Sigmoid colon (tissue), 7 donors: Measurements from ENCODE around the gene ARL8A. TPM values are rescaled to one million over a fixed set of nuclear protein-coding genes. Genes with fewer than 3 reads are reported as not detected.

ENCODE experiments used
- DNase-seq: peaks from one replicate; pipeline ENCODE4 v3.0.0-alpha.2; 2019
- H3K27ac ChIP-seq, 4 donors: fragments of 200-600 bp; sonication (generic); one replicate each; pipeline ENCODE4 v1.5.1; 2016 to 2019; ENCODE audit warnings: mild to moderate bottlenecking in 1 of 4
- H3K27me3 ChIP-seq, 3 donors: fragments of 200-600 bp; sonication (generic); one replicate each; pipeline ENCODE4 v1.5.1; 2019; ENCODE audit warnings: mild to moderate bottlenecking in 1 of 3
- H3K36me3 ChIP-seq, 4 donors: fragments of 200-600 bp; sonication (generic); one replicate each; pipeline ENCODE4 v1.5.1; 2016 to 2019
- H3K4me1 ChIP-seq, 4 donors: fragments of 200-600 bp; sonication (generic); one replicate each; pipeline ENCODE4 v1.5.1; 2017 to 2019
- H3K4me3 ChIP-seq, 4 donors: fragments of 200-600 bp; sonication (generic); one replicate each; pipeline ENCODE4 v1.5.1; 2017 to 2019; ENCODE audit warnings: mild to moderate bottlenecking in 2 of 4, moderate library complexity in 1 of 4
- H3K9me3 ChIP-seq, 4 donors: fragments of 200-600 bp in 3 of 4; sonication (generic) in 3 of 4; one replicate each; pipeline versions ENCODE4 v1.5.1 to v1.6.1; 2013 to 2019
- EP300 ChIP-seq, 4 donors: sonication (generic); formaldehyde crosslinking; IDR thresholded peaks; one replicate each; pipeline ENCODE4 v1.6.1; 2017; ENCODE audit warnings: antibody characterized with exemption in 4 of 4
- POLR2A ChIP-seq, 2 donors: fragments of 450-650 bp; IDR thresholded peaks; one replicate each; pipeline ENCODE4 v1.6.1; 2016; ENCODE audit warnings: antibody characterized with exemption in 2 of 2, mild to moderate bottlenecking in 2 of 2, moderate library complexity in 2 of 2
- POLR2AphosphoS5 ChIP-seq, 4 donors: sonication (generic); formaldehyde crosslinking; IDR thresholded peaks; one replicate each; pipeline ENCODE4 v1.6.1; 2017; ENCODE audit warnings: antibody characterized with exemption in 4 of 4
- WGBS, 2 donors: extraction: QIAGEN DNeasy Blood & Tissue Kit; methylation state at CpG; one replicate each; pipeline ENCODE4 v1.1.7; 2013; 5-methylcytosine and 5-hydroxymethylcytosine counted together
- intact Hi-C: fragments of 100-400 bp; cut with DNase I; formaldehyde crosslinking; loops from one replicate; pipeline ENCODE4 v1.15.1; 2023
- polyA plus RNA-seq, 3 donors: library from polyadenylated mRNA; stranded (reverse); fragments of 200-250 nt; gene quantifications; one replicate each; pipeline ENCODE4 v1.2.3, GENCODE V29; 2013
- total RNA-seq, 4 donors: library from RNA; depleted of rRNA; stranded (reverse); fragments of >200 nt; gene quantifications; one replicate each; pipeline ENCODE4 v1.1.0, GENCODE V29; 2016
- TF ChIP-seq, protein P1 (sequence below), 4 experiments: fragments of 450-650 bp in 3 of 4; fragments of 200-600 bp in 1 of 4; IDR thresholded peaks; one replicate each; pipeline ENCODE4 v1.5.1; 2016 to 2019; ENCODE audit warnings: antibody characterized with exemption in 4 of 4, mild to moderate bottlenecking in 3 of 4, moderate library complexity in 2 of 4
- donor health status: healthy with polysubstance abuse.
- donor health status: Bipolar disorder and iron deficiency.
- donor health status: healthy.

ARL8A gene
- total and polyA plus RNA-seq, 7 donors, result 13.8 to 29.0 (median 22.4) TPM

DNA sequence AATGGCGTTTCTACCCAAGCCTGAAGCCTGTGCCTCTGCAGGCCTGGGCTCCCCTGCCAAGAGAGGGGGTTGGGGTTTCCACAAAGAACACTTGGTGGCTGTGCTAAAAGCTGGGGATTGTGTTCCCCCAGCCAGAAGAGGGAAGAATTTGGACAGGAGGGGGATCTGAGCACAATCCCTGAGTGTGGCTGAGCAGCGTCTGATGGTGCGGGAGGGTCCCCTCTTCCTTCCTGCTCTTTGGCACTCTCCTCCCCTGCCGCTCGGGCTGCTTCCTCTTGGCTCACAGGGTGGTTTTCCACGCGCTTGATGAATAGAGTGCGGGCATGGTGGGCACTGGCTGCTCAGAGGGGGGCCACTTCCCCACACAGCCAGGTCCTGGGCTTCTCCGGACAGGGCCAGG is 18.1 kb downstream of the ARL8A start:
- intact Hi-C loops, result no loop called here
- Histone ChIP-seq H3K9me3 (no peaks in the 10 kb centered on the region), H3K4me1 (peaks cover 0 to 14% (median 6%) of the 10 kb centered on the region in 4 donors), H3K27ac (peak overlapping the region in 1 of 4 donors; percentile 12), H3K4me3 (no peak overlapping the region), H3K36me3 (no peaks in the 10 kb centered on the region), H3K27me3 (no peaks in the 10 kb centered on the region)
- 43 to 67% methylated on average over 9 of the region's 9 CpGs for WGBS, 2 donors
- no peak for DNase-seq
- no peak for TF ChIP-seq POLR2AphosphoS5 (IDR thresholded peaks at IDR 0.05)
- TF ChIP-seq POLR2A (IDR thresholded peaks at IDR 0.05), result no peak
- TF ChIP-seq EP300 (IDR thresholded peaks at IDR 0.05), result no peak
- TF ChIP-seq, protein P1, sequence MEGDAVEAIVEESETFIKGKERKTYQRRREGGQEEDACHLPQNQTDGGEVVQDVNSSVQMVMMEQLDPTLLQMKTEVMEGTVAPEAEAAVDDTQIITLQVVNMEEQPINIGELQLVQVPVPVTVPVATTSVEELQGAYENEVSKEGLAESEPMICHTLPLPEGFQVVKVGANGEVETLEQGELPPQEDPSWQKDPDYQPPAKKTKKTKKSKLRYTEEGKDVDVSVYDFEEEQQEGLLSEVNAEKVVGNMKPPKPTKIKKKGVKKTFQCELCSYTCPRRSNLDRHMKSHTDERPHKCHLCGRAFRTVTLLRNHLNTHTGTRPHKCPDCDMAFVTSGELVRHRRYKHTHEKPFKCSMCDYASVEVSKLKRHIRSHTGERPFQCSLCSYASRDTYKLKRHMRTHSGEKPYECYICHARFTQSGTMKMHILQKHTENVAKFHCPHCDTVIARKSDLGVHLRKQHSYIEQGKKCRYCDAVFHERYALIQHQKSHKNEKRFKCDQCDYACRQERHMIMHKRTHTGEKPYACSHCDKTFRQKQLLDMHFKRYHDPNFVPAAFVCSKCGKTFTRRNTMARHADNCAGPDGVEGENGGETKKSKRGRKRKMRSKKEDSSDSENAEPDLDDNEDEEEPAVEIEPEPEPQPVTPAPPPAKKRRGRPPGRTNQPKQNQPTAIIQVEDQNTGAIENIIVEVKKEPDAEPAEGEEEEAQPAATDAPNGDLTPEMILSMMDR (IDR thresholded peaks at IDR 0.05), result no peak

GRCh38 chr1:202125611-202126010 is 18.9 kb downstream of the ARL8A start:
- no peak for DNase-seq
- no peaks in the 10 kb centered on the region for H3K9me3 ChIP-seq
- no peak overlapping the region for H3K27ac ChIP-seq
- intact Hi-C loops, result no loop called here
- H3K36me3 ChIP-seq, result no peaks in the 10 kb centered on the region
- peaks cover 0 to 10% (median 3%) of the 10 kb centered on the region in 4 donors for H3K4me1 ChIP-seq
- WGBS, 2 donors, result 82 to 92% methylated on average over 8 of the region's 8 CpGs
- TF ChIP-seq, protein P1 (IDR thresholded peaks at IDR 0.05), result no peak
- TF ChIP-seq POLR2A (IDR thresholded peaks at IDR 0.05), result no peak
- TF ChIP-seq EP300 (IDR thresholded peaks at IDR 0.05), result no peak
- no peak for TF ChIP-seq POLR2AphosphoS5 (IDR thresholded peaks at IDR 0.05)
- no peak overlapping the region for H3K4me3 ChIP-seq
- no peaks in the 10 kb centered on the region for H3K27me3 ChIP-seq

DNA sequence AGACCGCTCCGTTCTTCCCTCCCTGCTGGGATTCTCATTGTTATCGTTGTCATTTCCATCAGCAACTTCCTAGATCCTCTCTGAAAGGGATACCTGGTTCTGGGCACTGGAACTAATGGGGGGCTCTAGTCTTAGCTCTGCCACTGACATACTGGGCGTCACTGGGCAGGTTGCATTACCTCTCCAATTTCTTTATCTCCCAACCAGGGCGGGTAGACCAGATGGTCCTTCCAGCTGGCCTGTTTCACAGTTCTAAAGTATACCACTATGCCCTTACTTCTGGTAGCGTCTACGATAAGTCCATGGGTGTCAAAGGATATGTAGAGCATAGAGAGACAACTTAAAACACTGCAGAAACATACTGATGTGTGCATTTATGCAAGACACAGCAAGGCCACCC is 20.4 kb downstream of the ARL8A start:
- intact Hi-C loops, result no loop called here
- Histone ChIP-seq H3K27me3 (no peaks in the 10 kb centered on the region), H3K36me3 (no peaks in the 10 kb centered on the region), H3K27ac (no peak overlapping the region), H3K4me3 (no peak overlapping the region), H3K9me3 (no peaks in the 10 kb centered on the region), H3K4me1 (peaks cover 0 to 3% (median 0%) of the 10 kb centered on the region in 4 donors)
- TF ChIP-seq, protein P1 (IDR thresholded peaks at IDR 0.05), result no peak
- TF ChIP-seq POLR2AphosphoS5 (IDR thresholded peaks at IDR 0.05), result no peak
- no peak for TF ChIP-seq POLR2A (IDR thresholded peaks at IDR 0.05)
- no peak for TF ChIP-seq EP300 (IDR thresholded peaks at IDR 0.05)
- DNase-seq, result no peak
- WGBS, 2 donors, result 90% methylated on average over 7 of the region's 7 CpGs

DNA sequence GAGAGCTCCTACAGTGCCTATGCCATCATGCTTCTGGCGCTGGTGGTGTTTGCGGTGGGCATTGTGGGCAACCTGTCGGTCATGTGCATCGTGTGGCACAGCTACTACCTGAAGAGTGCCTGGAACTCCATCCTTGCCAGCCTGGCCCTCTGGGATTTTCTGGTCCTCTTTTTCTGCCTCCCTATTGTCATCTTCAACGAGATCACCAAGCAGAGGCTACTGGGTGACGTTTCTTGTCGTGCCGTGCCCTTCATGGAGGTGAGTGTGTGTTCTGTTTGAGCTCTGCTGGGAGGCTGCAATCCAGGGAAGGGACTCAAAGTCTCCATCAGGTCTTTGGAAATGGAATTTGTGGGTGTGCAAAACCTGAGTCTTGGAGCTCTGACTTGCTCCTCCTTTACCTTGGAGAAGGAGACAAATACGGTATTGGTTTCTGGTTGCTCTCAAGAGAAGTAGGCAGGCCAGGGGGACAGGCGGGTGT is 21.2 kb downstream of the ARL8A start:
- Histone ChIP-seq H3K36me3 (no peaks in the 10 kb centered on the region), H3K9me3 (no peaks in the 10 kb centered on the region), H3K4me3 (no peak overlapping the region), H3K27me3 (no peaks in the 10 kb centered on the region), H3K4me1 (peaks cover 0 to 3% (median 0%) of the 10 kb centered on the region in 4 donors), H3K27ac (no peak overlapping the region)
- no peak for DNase-seq
- intact Hi-C loops, result no loop called here
- TF ChIP-seq, protein P1 (IDR thresholded peaks at IDR 0.05), result no peak
- no peak for TF ChIP-seq POLR2A (IDR thresholded peaks at IDR 0.05)
- TF ChIP-seq EP300 (IDR thresholded peaks at IDR 0.05), result no peak
- TF ChIP-seq POLR2AphosphoS5 (IDR thresholded peaks at IDR 0.05), result no peak
- WGBS, 2 donors, result 89 to 94% methylated on average over 10 of the region's 10 CpGs
